ENCODE data around the gene SERPINA5. TPM values are rescaled to one million over a fixed set of nuclear protein-coding genes. Genes with fewer than 3 reads are reported as not detected.

SERPINA5 gene
- total and polyA plus RNA-seq, 2 donors (not counting 1 experiment from before 2014, with no cell fraction given) = not detected

DNA sequence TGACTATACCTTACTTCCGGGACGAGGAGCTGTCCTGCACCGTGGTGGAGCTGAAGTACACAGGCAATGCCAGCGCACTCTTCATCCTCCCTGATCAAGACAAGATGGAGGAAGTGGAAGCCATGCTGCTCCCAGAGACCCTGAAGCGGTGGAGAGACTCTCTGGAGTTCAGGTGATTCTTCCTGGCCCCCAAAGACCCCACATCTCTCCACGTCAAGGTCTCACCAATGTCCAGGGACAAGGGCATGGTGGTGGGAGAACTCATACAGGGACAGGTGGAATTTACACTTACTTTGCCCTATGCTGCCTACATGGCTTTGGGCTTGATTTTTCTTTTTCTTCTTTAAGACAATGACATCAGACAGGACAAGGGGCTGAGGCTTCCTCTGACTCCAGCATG, 38.1 kb downstream of the SERPINA5 start:
- no peaks in the 10 kb centered on the region for H4K20me1 ChIP-seq (ENCODE audit: control insufficient read depth, extremely low read depth, insufficient read depth, low read length)
- no peaks in the 10 kb centered on the region for H3K9me3 ChIP-seq (ENCODE audit: control insufficient read depth, insufficient read depth, low read depth, low read length)
- TF ChIP-seq EZH2 (IDR thresholded peaks at IDR 0.05; ENCODE audit: low read length, missing control alignments) (no peak), CTCF (conservative IDR thresholded peaks at IDR 0.05 in 1 of 2, IDR thresholded peaks at IDR 0.05 in 1 of 2; ENCODE audit: low read depth in 1 of 2, low read length in 2 of 2) (no peak)
- no peak for DNase-seq (ENCODE audit: low read depth in 2 of 2)
- no peaks in the 10 kb centered on the region for H3K79me2 ChIP-seq (ENCODE audit: control insufficient read depth, insufficient read depth, low read length)
- no peaks in the 10 kb centered on the region for H3K36me3 ChIP-seq (ENCODE audit: control insufficient read depth, insufficient read depth, low read length)
- H3K9ac ChIP-seq (ENCODE audit: insufficient read depth, low read length) = no peak overlapping the region
- H2AFZ ChIP-seq (ENCODE audit: low read length) = no peak overlapping the region
- no peak overlapping the region for H3K4me3 ChIP-seq (replicated peaks in 1 of 4; ENCODE audit: control extremely low read depth in 1 of 4, insufficient read depth in 1 of 4, low read depth in 3 of 4, low read length in 4 of 4)
- H3K27me3 ChIP-seq (ENCODE audit: control insufficient read depth, insufficient read depth, low read length) = no peaks in the 10 kb centered on the region
- H3K4me1 ChIP-seq (ENCODE audit: control insufficient read depth, extremely low read depth, insufficient read depth, low read length) = no peaks in the 10 kb centered on the region
- no peak overlapping the region for H3K4me2 ChIP-seq (ENCODE audit: extremely low read depth, insufficient read depth, low read length)
- no peak overlapping the region for H3K27ac ChIP-seq (ENCODE audit: insufficient read depth, low read length)

DNA sequence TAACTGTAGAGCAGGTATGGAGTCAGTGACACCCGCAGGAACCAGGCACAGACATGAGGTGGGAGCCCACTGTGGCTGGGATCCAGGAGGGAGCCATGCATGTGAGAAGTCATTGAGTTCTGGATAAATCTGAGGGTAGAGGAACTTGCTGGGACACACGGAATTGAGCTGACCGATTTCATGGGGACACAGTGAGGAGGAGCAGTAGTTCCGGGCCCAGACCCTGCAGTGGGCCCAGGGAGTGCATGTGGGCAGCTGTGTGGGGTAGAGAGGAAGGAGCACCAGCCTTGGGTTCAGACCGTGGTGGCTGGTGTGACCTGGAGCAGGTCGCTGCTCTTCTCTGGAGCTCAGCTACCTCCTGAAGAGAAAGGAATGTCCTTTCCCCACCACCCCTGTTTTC, 39.4 kb downstream of the SERPINA5 start:
- H3K9ac ChIP-seq (ENCODE audit: insufficient read depth, low read length) = no peak overlapping the region
- no peaks in the 10 kb centered on the region for H3K4me1 ChIP-seq (ENCODE audit: control insufficient read depth, extremely low read depth, insufficient read depth, low read length)
- no peak overlapping the region for H3K4me2 ChIP-seq (ENCODE audit: extremely low read depth, insufficient read depth, low read length)
- no peaks in the 10 kb centered on the region for H4K20me1 ChIP-seq (ENCODE audit: control insufficient read depth, extremely low read depth, insufficient read depth, low read length)
- no peaks in the 10 kb centered on the region for H3K27me3 ChIP-seq (ENCODE audit: control insufficient read depth, insufficient read depth, low read length)
- TF ChIP-seq CTCF (conservative IDR thresholded peaks at IDR 0.05 in 1 of 2, IDR thresholded peaks at IDR 0.05 in 1 of 2; ENCODE audit: low read depth in 1 of 2, low read length in 2 of 2) = no peak
- no peak for TF ChIP-seq EZH2 (IDR thresholded peaks at IDR 0.05; ENCODE audit: low read length, missing control alignments)
- no peak for DNase-seq (ENCODE audit: low read depth in 2 of 2)
- no peak overlapping the region for H2AFZ ChIP-seq (ENCODE audit: low read length)
- H3K79me2 ChIP-seq (ENCODE audit: control insufficient read depth, insufficient read depth, low read length) = no peaks in the 10 kb centered on the region
- H3K27ac ChIP-seq (ENCODE audit: insufficient read depth, low read length) = no peak overlapping the region
- H3K36me3 ChIP-seq (ENCODE audit: control insufficient read depth, insufficient read depth, low read length) = no peaks in the 10 kb centered on the region
- H3K9me3 ChIP-seq (ENCODE audit: control insufficient read depth, insufficient read depth, low read depth, low read length) = no peaks in the 10 kb centered on the region
- H3K4me3 ChIP-seq (replicated peaks in 1 of 4; ENCODE audit: control extremely low read depth in 1 of 4, insufficient read depth in 1 of 4, low read depth in 3 of 4, low read length in 4 of 4) = no peak overlapping the region

DNA sequence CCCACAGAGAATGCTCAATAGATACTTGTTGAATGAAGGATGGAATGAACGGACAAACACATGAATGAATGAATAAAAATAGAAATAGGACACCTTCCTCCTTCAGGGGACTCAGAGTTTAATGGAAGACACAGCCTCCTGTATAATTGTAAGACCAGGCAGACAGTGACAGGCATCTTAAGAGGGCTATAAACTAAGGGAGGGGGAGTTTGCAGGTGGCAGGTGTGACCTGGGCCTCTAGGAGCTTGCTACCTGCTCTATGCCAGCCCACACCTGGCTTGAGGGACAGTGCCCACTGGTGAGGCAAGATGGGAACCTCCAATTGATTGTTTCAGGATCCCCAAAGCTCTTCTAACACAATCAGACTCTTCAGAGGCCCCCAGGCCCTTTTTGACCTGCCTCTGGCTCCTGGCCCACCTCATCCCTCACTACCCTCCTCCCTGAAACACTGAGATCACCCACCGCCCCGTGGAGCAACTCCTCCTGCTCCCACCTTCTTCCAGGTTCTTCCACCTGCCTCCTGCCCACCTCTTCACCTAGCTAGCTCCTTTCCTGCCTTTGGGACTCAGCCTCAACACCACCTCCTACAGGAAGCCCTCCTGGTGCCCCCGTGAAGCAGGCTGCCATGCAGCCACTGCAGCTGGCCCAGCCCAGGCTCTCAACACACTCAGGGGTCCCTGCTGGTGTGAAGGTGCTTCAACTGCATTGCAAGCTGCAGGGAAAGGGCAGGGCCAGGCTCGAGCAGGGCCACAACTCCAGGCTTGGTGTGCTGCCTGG, 40.3 kb downstream of the SERPINA5 start:
- no peak overlapping the region for H3K4me3 ChIP-seq (replicated peaks in 1 of 4; ENCODE audit: control extremely low read depth in 1 of 4, insufficient read depth in 1 of 4, low read depth in 3 of 4, low read length in 4 of 4)
- no peak overlapping the region for H2AFZ ChIP-seq (ENCODE audit: low read length)
- H3K4me1 ChIP-seq (ENCODE audit: control insufficient read depth, extremely low read depth, insufficient read depth, low read length) = no peaks in the 10 kb centered on the region
- H3K9ac ChIP-seq (ENCODE audit: insufficient read depth, low read length) = no peak overlapping the region
- TF ChIP-seq CTCF (conservative IDR thresholded peaks at IDR 0.05 in 1 of 2, IDR thresholded peaks at IDR 0.05 in 1 of 2; ENCODE audit: low read depth in 1 of 2, low read length in 2 of 2) (no peak), EZH2 (IDR thresholded peaks at IDR 0.05; ENCODE audit: low read length, missing control alignments) (no peak)
- H3K27me3 ChIP-seq (ENCODE audit: control insufficient read depth, insufficient read depth, low read length) = no peaks in the 10 kb centered on the region
- H3K27ac ChIP-seq (ENCODE audit: insufficient read depth, low read length) = no peak overlapping the region
- H3K36me3 ChIP-seq (ENCODE audit: control insufficient read depth, insufficient read depth, low read length) = no peaks in the 10 kb centered on the region
- no peaks in the 10 kb centered on the region for H3K79me2 ChIP-seq (ENCODE audit: control insufficient read depth, insufficient read depth, low read length)
- H3K9me3 ChIP-seq (ENCODE audit: control insufficient read depth, insufficient read depth, low read depth, low read length) = no peaks in the 10 kb centered on the region
- H3K4me2 ChIP-seq (ENCODE audit: extremely low read depth, insufficient read depth, low read length) = no peak overlapping the region
- no peaks in the 10 kb centered on the region for H4K20me1 ChIP-seq (ENCODE audit: control insufficient read depth, extremely low read depth, insufficient read depth, low read length)
- DNase-seq (ENCODE audit: low read depth in 2 of 2) = no peak

All from fibroblast of lung (primary cell).